GM23338 (cell line): Measurements from ENCODE around the gene MARK3.

Source experiments
- ETS1 ChIP-seq: IDR thresholded peaks from 2 replicates; pipeline ENCODE4 v1.6.1; 2016; ENCODE audit warnings: antibody characterized with exemption
- EZH2phosphoT487 ChIP-seq: fragments of 200-600 bp; sonication (generic); IDR thresholded peaks from one replicate; pipeline ENCODE4 v1.8.1; 2018; ENCODE audit warnings: antibody characterized with exemption; ENCODE audit not compliant: unreplicated experiment
- TF ChIP-seq, protein P1 (sequence below), 2 experiments: fragments of 200-600 bp in 1 of 2; sonication (generic) in 1 of 2; conservative IDR thresholded peaks; 2 replicates each; pipeline versions ENCODE4 v1.5.1 to v1.6.1; 2016 to 2017; ENCODE audit warnings: antibody characterized with exemption in 2 of 2, low read depth in 2 of 2, mild to moderate bottlenecking in 2 of 2, moderate library complexity in 1 of 2

- no peak for TF ChIP-seq EZH2phosphoT487
- TF ChIP-seq, protein P1, sequence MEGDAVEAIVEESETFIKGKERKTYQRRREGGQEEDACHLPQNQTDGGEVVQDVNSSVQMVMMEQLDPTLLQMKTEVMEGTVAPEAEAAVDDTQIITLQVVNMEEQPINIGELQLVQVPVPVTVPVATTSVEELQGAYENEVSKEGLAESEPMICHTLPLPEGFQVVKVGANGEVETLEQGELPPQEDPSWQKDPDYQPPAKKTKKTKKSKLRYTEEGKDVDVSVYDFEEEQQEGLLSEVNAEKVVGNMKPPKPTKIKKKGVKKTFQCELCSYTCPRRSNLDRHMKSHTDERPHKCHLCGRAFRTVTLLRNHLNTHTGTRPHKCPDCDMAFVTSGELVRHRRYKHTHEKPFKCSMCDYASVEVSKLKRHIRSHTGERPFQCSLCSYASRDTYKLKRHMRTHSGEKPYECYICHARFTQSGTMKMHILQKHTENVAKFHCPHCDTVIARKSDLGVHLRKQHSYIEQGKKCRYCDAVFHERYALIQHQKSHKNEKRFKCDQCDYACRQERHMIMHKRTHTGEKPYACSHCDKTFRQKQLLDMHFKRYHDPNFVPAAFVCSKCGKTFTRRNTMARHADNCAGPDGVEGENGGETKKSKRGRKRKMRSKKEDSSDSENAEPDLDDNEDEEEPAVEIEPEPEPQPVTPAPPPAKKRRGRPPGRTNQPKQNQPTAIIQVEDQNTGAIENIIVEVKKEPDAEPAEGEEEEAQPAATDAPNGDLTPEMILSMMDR (conservative IDR thresholded peaks at IDR 0.05; ENCODE audit: low read depth in 2 of 2) = no peak
- no peak for TF ChIP-seq ETS1
Measured at GRCh38 chr14:103476065-103476464, 90.8 kb downstream of the MARK3 start.
